Measurements from ENCODE around the gene PAK3.

Gene PAK3

DNA sequence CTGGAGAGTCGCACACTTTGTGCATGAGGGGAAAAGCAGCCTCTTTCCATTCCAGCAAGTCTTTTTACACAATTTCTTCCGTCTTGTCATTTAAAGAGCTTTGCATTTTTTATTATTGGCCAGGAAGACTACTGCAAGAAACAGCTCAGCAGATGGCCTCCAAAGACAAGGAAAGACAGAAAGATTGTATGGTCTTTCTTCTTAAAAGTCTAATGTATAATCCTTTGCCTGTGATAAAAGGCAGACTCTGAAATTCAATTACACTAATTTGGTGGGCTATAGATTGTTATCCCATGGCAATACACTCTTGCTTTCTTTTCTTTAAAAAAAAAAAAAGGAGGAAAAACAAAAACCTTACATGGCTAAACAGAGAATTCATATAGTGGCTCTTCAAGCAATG, 168.4 kb downstream of the PAK3 start:
- no peak for DNase-seq (ENCODE audit: low read depth)

DNA sequence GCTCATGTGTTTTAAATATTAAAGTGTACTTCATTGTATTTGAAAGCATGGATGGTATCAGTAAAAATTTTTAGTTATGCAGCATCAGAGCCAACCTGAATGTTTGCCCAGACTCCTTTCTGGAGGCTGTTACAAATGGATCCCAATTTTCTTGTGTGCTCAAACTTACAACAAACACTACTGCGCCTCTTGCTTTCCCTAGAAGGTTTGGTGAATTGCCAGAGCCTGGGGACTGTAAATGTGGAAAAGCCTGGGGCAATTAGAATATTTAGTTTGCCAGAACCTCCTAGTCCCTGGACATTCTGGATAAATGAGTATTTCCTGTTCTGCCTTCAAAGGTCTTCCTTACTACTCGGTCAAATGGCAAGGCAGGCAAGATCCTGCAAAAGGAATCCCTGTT, 169.5 kb downstream of the PAK3 start:
- DNase-seq (ENCODE audit: low read depth): no peak

DNA sequence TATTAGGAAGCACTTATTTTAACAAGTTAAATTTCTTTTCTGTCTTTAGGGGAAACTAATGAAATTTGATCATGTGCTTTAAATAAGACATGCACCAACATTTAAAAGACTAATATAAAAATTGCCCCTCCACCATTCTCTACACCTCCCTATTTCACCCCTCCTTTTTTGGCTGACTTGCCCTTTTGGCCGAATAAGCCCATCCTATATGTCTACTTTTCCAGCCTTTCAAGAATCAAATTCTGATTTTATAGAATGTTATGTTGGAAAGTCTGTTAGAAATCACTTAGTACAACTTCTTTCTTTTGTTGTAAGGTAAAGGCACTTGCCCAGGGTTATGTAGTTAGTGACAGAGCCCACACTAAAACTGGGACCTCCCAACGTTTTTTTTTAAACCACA, 172.5 kb downstream of the PAK3 start:
- DNase-seq (ENCODE audit: low read depth): no peak

DNA sequence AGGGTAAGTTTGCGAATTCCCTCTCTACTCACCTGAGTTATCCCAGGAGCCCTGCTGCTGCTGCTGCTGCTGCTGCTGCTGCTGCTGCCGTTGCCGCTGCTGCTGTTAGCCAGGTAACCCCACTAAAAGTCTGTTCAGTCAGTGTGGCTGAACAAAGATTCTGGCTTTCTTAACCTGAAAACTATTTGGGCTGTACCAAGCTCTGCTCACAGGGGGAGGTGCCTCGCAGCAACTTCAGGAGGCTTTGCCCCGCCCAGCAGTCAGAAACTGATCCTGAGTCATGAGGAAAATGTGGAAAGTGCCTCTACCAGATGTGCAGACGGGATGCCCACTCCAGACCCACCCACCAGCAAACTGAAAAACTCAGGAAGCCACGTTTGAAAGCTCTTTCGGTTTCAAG, 174.3 kb downstream of the PAK3 start, which contains the start of gene CAPN6:
Gene CAPN6, minus strand, starts transcription at position 145 of the 400 bp plus-strand sequence. CDS start 6,547 bp downstream, outside the sequence.
- DNase-seq (ENCODE audit: low read depth): no peak

All from CMK (cell line).